NK-92 treated with Interleukin-12 subunit alpha and Interleukin-12 subunit beta, amount 100 ng/mL, for 24 hours (cell line): ENCODE results near the gene MARCHF4.

Source experiments
- DNase-seq: peaks from one replicate; lab custom pipeline; 2025; lab: John Stamatoyannopoulos, UW

Gene MARCHF4

DNA sequence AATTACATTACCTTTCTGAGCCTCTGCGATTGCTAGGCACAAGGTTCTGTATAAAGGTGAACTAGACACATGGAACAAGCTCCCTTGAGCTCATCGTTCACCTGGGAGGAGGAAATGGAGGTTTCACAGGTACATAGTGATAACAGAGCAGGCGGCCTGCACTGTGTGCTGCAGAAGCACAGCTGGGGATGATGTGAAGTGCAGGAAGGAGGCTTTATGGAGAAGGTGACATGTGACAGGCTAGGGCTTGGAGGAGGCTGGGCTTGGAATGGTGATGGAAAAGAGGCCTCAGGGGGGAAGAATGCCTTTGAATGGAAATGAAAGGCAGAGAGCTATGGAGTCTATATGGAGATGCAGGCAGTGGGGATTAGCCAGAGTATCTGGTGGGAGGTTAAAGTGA lies 22.9 kb downstream of the MARCHF4 start:
- no peak for DNase-seq

- no peak for DNase-seq
Measured at GRCh38 chr2:216348756-216349308, 23.5 kb downstream of the MARCHF4 start.

GRCh38 chr2:216346781-216347180 lies 25.5 kb downstream of the MARCHF4 start:
- DNase-seq = no peak

GRCh38 chr2:216345846-216346245 lies 26.4 kb downstream of the MARCHF4 start:
- no peak for DNase-seq

DNA sequence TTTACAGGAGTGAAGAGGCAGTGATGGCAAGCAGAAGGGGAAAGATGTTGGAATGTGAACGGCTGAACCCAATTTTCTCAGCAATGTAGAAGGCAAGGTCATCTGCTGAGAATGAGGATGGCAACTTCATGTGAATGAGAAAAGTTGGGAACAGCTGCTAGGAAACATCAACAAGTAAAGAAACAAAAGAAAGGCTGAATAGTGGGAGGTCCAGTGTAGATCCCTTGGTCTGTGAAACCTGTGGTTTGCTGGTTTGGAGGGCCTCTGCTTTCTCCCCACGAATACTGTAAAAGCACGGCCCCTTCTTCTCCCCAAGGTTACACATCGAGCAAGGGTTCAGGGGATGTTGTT lies 27.4 kb downstream of the MARCHF4 start:
- no peak for DNase-seq

- DNase-seq = no peak
Measured at GRCh38 chr2:216344206-216344949, 27.9 kb downstream of the MARCHF4 start.

GRCh38 chr2:216343221-216343980 lies 28.9 kb downstream of the MARCHF4 start:
- DNase-seq = no peak

GRCh38 chr2:216341121-216341520 lies 31.2 kb downstream of the MARCHF4 start:
- no peak for DNase-seq

DNA sequence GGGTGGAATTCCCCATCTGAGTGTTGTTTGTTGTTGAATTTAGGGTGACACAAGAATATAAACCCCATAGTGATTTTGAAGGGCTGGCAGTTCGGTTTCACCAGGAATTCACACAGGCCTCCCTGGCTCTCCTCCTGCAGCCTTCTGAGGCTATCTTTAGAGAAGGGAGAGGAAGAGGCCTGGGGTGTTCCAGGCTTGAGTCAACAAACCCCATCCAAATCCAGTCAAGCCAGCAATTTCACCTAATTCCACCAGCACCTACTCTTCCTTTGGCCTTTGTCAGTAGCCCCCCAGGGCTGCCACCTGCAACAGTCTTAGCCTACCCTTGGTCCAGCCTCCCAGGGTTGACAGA lies 32.0 kb downstream of the MARCHF4 start:
- DNase-seq = no peak

- DNase-seq = no peak
Measured at GRCh38 chr2:216339456-216340279, 32.6 kb downstream of the MARCHF4 start.

- DNase-seq = no peak
Measured at GRCh38 chr2:216335252-216335651, 37.0 kb downstream of the MARCHF4 start.

- DNase-seq = no peak
Measured at GRCh38 chr2:216328347-216328746, 43.9 kb downstream of the MARCHF4 start.

DNA sequence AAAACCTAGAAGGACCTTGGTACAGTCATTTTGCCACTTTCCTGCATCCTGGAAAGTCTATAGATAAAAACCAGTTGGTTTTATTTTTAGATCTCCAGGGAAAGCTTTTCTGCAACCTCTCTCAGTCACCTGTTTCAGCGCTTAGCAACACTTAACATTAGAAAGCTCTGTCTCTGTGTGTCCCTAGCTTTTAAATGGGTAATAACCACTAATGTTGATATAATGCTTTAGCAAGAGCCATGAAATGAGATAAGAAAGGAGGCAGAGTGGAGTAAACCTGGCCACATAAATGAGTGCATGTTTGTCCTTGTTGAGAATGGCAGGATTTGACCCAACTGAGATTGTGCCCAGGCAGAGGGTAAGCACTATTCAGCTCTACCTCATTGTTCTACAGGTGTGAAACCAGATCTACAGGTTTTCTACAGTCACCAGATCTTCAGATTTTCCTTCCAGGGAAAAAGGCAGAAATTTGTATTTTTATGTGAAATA lies 44.8 kb downstream of the MARCHF4 start:
- DNase-seq = no peak
